HG03378 (cell line): Measurements from ENCODE around the gene NDUFA13.

ENCODE experiments used
- ATAC-seq: cut with Tn5 transposase; IDR thresholded peaks from one replicate; pipeline ENCODE4 v1.9.1; 2021; ENCODE audit warnings: mild to moderate bottlenecking, moderate library complexity; ENCODE audit not compliant: unreplicated experiment

NDUFA13 gene

GRCh38 chr19:19544954-19545591, 29.0 kb downstream of the NDUFA13 start:
- ATAC-seq: no peak

GRCh38 chr19:19545707-19546106, 29.7 kb downstream of the NDUFA13 start:
- no peak for ATAC-seq

GRCh38 chr19:19546751-19547162, 30.7 kb downstream of the NDUFA13 start:
- ATAC-seq: no peak

- ATAC-seq: no peak
Observed at GRCh38 chr19:19547674-19548336, 31.8 kb downstream of the NDUFA13 start.

GRCh38 chr19:19548915-19549759, 33.1 kb downstream of the NDUFA13 start:
- ATAC-seq: no peak

GRCh38 chr19:19549804-19550464, 33.9 kb downstream of the NDUFA13 start:
- ATAC-seq: no peak

GRCh38 chr19:19550485-19550929, 34.5 kb downstream of the NDUFA13 start:
- ATAC-seq: no peak

- ATAC-seq: no peak
Observed at GRCh38 chr19:19550972-19551852, 35.2 kb downstream of the NDUFA13 start.

GRCh38 chr19:19551853-19552192, 35.8 kb downstream of the NDUFA13 start:
- no peak for ATAC-seq

- ATAC-seq: no peak
Observed at GRCh38 chr19:19552798-19553197, 36.8 kb downstream of the NDUFA13 start.

- no peak for ATAC-seq
Observed at GRCh38 chr19:19553670-19554069, 37.6 kb downstream of the NDUFA13 start.

- ATAC-seq: no peak
Observed at GRCh38 chr19:19554074-19555023, 38.3 kb downstream of the NDUFA13 start.

- no peak for ATAC-seq
Observed at GRCh38 chr19:19558055-19558454, 42.0 kb downstream of the NDUFA13 start.

- no peak for ATAC-seq
Observed at GRCh38 chr19:19558636-19559035, 42.6 kb downstream of the NDUFA13 start.

- ATAC-seq: no peak
Observed at GRCh38 chr19:19559931-19560330, 43.9 kb downstream of the NDUFA13 start.

- ATAC-seq: no peak
Observed at GRCh38 chr19:19561946-19562664, 46.1 kb downstream of the NDUFA13 start.

GRCh38 chr19:19562665-19563347, 46.8 kb downstream of the NDUFA13 start:
- ATAC-seq: no peak

- ATAC-seq: no peak
Observed at GRCh38 chr19:19563348-19563848, 47.4 kb downstream of the NDUFA13 start.
